HG02588 (cell line): ENCODE measurements around the gene CENPS.

Experiments used
- ATAC-seq: cut with Tn5 transposase; IDR thresholded peaks from one replicate; pipeline ENCODE4 v1.9.1; 2021; ENCODE audit warnings: mild to moderate bottlenecking, moderate library complexity; ENCODE audit not compliant: unreplicated experiment

Gene CENPS

DNA sequence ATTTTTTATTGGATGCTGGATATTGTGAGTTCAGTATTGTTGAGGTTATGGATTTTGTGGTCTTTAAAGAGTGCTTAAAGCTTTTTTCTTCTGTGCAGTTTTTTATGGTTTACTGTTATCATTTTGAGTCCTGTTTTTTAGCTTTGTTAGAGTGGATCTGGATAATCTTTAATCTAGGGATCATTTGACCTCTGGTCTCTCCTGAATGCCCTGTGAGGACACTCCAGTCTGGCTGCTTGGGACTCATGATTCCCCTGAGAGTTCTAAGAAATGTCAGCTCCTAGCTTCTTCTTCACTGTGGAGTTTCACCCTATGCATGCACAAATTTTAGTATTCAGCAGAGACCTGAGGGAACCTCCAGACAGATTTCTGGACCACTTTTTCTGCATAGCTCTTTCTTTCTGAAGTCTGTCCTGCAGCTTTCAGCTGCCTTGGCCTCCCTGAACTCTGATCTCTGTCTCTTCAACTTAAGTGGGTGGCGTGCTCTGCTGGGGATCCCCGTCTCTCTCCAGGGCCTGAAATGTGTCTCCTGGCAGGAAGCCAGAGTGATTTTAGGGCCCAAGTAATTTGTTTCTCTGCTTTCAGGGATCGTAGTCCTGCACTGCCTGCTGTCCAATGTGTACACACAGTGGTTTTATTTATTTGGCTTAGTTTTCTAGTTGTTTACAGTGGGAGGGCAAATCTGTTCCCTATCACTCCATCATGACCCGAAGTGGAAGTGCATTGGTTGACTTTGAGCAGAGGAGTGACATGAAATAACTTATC lies 59.2 kb downstream of the CENPS start:
- no peak for ATAC-seq

DNA sequence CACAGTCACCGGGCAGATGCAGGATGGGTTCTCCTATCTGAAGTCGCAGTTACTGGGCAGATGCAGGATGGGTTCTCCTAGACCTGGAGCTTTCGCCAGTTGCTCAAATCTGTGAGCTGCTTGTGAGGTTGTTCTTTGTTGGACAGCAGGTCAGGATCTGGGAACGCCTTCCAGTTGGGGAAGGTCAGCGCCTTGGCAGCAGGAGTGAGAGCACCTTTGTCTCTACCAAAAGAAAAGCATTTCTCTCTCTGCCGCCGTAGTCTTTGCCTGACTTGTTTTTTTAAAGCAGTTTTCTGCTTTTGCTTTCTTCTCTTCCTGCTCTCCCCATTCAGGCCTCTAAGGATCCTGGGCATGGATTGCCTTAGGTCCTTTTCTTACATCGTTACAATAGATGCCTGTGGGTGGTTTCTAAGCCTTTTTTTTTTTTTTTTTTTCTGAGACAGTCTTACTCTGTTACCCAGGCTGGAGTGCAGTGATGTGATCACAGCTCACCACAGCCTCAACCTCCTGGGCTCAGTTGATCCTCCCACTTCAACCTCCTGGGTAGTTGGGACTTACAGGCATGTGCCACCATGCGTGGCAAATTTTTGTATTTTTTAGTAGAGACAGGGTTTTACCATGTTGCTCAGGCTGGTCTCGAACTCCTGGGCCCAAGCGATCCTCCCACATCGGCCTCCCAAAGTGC lies 60.2 kb downstream of the CENPS start:
- ATAC-seq, result no peak
